Measurements from ENCODE around the gene ACY1.

Gene ACY1

GRCh38 chr3:51946796-51947195 is 36.5 kb upstream of the ACY1 start:
- no peak for DNase-seq

DNA sequence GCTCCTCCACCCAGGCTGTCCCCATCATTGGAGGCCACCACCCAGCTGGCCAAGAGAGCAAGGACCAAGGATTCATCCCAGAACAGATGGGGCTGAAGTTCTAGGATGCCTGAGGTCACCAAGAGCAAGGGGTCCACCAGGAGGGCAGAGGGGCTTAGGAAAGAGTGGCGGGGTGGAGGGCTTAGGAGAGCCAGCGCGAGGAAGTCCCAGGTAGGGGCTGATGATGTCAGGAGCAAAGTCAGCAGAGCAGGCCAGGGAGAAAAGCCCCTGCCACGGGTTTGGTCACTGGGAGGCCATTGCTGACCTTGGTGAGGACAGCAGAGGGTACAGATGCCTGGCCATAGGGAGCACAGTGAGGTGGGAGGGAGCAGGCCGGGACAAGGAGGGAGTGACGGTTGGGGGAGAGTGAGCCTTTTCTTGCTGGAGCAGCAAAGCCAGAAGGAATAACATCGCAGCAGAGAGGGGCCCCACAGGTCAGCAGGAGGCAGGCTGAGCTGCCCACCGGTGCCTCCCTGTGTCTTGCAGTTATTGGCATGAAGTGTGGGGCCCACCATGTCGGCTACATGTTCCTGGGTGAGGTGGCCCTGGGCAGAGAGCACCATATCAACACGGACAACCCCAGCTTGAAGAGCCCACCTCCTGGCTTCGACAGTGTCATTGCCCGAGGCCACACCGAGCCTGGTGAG is 36.0 kb upstream of the ACY1 start:
- no peak for DNase-seq

GRCh38 chr3:51948016-51948580 is 35.2 kb upstream of the ACY1 start:
- no peak for DNase-seq

- DNase-seq, result no peak
These were observed 34.2 kb upstream of the ACY1 start for GRCh38 chr3:51949121-51949520.

GRCh38 chr3:51950899-51951298 is 32.4 kb upstream of the ACY1 start:
- DNase-seq, result no peak

GRCh38 chr3:51953445-51953844 is 29.9 kb upstream of the ACY1 start:
- no peak for DNase-seq

- DNase-seq, result no peak
These were observed 29.2 kb upstream of the ACY1 start for GRCh38 chr3:51954105-51954504.

DNA sequence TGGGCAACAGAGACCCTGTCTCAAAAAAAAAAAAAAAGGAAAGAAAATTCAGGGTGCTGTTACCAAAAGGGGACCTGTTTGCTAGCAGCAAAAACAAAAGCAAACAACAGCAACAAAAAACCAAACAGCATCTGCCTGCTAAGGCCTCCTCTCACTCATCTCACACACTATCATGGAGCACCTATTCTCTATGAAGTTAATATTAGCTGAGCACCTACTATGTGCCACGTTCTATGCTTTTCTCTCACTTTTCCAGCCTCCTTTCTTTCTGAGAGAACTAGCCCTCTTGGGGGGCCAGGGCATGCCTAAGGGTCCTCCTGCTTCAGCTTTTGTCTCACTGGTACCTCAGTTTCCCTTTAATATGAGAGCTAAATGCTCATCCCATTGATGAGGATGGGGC is 28.6 kb upstream of the ACY1 start:
- no peak for DNase-seq

DNA sequence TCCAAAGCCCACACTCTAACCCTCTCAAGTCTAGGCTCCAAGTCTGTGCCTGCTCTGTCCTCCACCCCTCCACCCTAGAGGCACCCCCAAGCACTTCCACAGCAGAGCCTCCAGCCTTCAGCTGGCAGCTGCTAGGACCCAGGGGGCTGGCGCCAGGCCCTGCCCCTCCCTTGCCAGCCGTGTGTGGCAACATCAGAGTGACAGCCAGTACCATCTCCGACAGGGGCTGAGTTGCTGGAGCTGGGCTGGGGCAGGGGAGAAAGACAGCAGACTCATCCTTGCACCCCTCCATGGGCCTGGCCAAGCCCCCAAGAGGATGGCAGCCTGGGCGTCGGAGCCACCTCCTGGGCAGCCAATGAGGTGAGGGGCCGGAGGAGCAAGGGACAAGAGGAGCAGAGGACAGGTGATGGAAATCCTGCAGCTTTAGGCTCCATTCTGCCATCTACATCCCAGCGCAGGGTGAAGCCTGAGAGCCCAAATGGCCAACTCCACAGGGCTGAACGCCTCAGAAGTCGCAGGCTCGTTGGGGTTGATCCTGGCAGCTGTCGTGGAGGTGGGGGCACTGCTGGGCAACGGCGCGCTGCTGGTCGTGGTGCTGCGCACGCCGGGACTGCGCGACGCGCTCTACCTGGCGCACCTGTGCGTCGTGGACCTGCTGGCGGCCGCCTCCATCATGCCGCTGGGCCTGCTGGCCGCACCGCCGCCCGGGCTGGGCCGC is 28.0 kb upstream of the ACY1 start, which contains the start of gene GPR62:
TSS of gene GPR62 (plus strand) at position 207 of the 718 bp plus-strand sequence. CDS start at position 479, 272 bp downstream.
- DNase-seq, result no peak

DNA sequence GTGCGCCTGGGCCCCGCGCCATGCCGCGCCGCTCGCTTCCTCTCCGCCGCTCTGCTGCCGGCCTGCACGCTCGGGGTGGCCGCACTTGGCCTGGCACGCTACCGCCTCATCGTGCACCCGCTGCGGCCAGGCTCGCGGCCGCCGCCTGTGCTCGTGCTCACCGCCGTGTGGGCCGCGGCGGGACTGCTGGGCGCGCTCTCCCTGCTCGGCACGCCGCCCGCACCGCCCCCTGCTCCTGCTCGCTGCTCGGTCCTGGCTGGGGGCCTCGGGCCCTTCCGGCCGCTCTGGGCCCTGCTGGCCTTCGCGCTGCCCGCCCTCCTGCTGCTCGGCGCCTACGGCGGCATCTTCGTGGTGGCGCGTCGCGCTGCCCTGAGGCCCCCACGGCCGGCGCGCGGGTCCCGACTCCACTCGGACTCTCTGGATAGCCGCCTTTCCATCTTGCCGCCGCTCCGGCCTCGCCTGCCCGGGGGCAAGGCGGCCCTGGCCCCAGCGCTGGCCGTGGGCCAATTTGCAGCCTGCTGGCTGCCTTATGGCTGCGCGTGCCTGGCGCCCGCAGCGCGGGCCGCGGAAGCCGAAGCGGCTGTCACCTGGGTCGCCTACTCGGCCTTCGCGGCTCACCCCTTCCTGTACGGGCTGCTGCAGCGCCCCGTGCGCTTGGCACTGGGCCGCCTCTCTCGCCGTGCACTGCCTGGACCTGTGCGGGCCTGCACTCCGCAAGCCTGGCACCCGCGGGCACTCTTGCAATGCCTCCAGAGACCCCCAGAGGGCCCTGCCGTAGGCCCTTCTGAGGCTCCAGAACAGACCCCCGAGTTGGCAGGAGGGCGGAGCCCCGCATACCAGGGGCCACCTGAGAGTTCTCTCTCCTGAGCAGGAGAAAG is 27.2 kb upstream of the ACY1 start:
- DNase-seq, result no peak

GRCh38 chr3:51957520-51958205 is 25.7 kb upstream of the ACY1 start:
- DNase-seq, result no peak

DNA sequence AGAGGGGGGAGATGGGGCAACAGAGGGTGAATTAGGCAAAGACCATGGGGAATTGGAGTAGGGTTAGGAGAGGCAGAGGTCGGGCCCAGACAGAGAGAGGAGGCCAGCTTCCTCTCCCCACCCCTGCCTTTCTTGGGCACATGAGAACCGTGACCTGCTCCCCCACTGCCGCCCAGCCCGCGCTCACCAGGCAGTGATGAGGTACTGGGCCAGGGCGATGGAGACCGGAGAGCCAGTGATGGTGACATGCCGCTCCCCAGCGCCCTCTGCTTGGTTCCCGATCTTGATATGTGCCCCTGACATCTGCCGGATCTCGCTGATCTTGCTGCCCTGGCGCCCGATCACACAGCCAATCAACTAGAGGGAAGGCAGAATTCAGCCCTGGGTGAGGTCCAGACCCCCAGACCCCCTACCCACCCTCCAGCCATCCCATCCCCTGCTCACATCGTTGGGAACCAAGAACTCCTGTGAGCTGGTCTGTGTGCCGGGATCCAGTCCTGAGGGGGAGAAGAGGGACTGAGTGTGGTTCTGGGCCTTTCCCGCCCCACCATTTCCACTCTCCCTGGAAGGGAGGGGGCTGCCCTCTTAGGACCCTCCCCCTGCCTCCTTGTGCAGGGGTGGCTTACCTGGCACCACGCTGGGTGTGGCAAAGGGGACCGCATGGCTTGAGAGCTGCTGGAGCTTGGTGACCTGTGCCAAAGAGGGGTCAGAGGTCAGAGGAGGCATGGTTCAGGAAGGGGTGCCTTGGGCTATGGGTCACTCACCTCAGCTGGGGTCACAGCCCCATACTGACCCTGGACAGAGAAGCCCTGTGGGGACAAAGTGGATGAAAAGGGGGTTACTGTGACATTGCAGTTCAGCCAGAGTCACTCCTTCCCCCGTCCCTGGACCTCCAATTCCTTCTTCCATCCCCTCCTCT is 24.5 kb upstream of the ACY1 start:
- no peak for DNase-seq

DNA sequence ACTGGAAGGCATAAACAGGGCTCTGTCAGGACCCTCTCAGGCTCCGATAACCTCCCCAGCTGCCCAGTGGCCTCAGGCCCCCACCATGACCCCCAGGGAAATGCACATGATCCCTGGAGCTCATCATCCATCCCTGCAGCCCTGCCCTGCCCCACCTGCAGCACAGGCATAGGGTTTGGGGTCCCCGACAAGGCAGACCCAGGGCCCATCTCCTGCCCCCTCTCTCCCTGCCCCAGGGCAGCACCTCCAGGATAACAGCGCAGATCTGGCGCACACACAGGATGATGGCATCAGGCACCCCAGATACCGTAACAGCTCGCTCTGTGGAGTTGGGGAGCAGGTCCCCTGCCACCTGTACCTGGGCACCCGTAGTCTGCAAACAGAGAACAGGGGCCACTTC is 23.7 kb upstream of the ACY1 start:
- DNase-seq, result no peak

DNA sequence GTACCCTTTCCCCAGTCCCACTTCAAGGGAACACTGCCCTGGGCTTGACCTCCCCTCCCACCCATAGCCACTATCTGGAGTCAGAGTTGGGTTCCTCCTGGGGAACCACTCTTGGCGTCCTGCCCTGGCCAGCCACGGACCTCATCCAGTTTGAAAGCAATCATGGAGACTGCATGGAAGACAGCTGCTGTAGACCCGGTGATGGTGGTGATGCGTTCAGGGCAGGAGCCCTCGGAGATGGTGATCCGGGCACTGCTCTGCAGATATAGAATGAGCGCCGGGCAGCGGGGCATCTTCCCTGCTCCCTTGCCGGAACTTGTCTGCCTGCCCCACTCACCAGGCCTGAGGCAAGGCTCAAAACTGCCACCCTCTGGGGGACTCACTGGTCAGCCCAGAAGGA is 22.9 kb upstream of the ACY1 start:
- DNase-seq, result no peak

DNA sequence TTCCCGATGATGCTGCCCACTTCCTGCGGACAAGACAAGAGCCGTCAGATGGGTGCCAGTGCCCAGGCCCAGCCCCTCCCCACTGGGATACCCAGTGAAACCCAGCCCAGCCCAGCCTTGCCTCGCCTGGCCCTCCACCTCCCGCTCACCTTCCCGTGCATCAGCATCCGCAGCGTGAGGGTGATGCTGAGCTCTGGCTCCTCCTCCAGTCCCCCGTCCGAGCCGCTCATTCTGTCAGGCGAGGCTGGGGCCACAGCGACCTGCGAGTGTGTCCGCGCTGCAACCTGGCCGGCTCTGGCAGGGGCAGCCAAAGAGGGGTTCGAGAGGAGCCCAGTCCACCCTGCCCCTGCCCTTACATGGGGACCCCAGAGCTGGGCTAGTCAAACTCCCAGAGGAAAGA is 22.3 kb upstream of the ACY1 start:
- no peak for DNase-seq

- DNase-seq, result no peak
These were observed 21.4 kb upstream of the ACY1 start for GRCh38 chr3:51961602-51962569.

- DNase-seq, result no peak
These were observed 20.3 kb upstream of the ACY1 start for GRCh38 chr3:51962854-51963530.

- no peak for DNase-seq
These were observed 19.3 kb upstream of the ACY1 start for GRCh38 chr3:51963951-51964451.

DNA sequence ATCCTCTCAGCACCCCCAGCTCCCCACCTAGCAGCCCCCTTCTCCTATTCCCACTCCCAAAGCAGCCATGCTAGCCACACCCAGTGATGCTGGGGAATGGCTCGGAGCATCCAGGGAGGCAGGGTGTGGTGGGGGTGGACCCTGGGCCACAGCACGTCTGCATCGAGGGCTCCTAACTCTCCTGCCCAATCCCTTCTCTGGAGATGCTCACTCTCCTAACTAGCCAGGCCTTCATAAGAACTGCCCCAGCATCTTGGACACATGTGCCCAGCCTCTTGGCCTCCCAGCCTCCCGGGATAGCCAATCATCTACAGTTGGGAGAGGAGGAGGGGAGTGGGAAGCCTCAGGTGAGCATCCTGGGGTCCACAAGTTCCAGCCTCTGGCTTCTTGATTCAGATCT is 18.8 kb upstream of the ACY1 start:
- DNase-seq, result no peak

Data from activated CD4-positive, alpha-beta T cell treated with anti-CD3 and anti-CD28 coated beads, Interleukin-2, amount 50 U/mL, for 4 hours (primary cell).